ENCODE results near the gene WDR62.

Gene WDR62

GRCh38 chr19:36099166-36099785, 44.6 kb downstream of the WDR62 start:
- H3K9me3 ChIP-seq (ENCODE audit: severe bottlenecking), result no peaks in the 10 kb centered on the region
- no peak overlapping the region for H3K4me3 ChIP-seq (ENCODE audit: low read depth, low read length)
- H3K27ac ChIP-seq, result no peak overlapping the region
- DNase-seq, result no peak
- TF ChIP-seq, protein P1, sequence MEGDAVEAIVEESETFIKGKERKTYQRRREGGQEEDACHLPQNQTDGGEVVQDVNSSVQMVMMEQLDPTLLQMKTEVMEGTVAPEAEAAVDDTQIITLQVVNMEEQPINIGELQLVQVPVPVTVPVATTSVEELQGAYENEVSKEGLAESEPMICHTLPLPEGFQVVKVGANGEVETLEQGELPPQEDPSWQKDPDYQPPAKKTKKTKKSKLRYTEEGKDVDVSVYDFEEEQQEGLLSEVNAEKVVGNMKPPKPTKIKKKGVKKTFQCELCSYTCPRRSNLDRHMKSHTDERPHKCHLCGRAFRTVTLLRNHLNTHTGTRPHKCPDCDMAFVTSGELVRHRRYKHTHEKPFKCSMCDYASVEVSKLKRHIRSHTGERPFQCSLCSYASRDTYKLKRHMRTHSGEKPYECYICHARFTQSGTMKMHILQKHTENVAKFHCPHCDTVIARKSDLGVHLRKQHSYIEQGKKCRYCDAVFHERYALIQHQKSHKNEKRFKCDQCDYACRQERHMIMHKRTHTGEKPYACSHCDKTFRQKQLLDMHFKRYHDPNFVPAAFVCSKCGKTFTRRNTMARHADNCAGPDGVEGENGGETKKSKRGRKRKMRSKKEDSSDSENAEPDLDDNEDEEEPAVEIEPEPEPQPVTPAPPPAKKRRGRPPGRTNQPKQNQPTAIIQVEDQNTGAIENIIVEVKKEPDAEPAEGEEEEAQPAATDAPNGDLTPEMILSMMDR (IDR thresholded peaks at IDR 0.05; ENCODE audit: low read depth, low read length), result no peak
- H3K27me3 ChIP-seq (ENCODE audit: insufficient read depth, low read depth, severe bottlenecking), result no peaks in the 10 kb centered on the region
- H3K36me3 ChIP-seq, result peaks cover 69% of the 10 kb centered on the region

GRCh38 chr19:36100476-36100875, 45.8 kb downstream of the WDR62 start:
- no peaks in the 10 kb centered on the region for H3K9me3 ChIP-seq (ENCODE audit: severe bottlenecking)
- TF ChIP-seq, protein P1 (IDR thresholded peaks at IDR 0.05; ENCODE audit: low read depth, low read length), result no peak
- H3K27ac ChIP-seq, result no peak overlapping the region
- H3K27me3 ChIP-seq (ENCODE audit: insufficient read depth, low read depth, severe bottlenecking), result no peaks in the 10 kb centered on the region
- no peak overlapping the region for H3K4me3 ChIP-seq (ENCODE audit: low read depth, low read length)
- peaks cover 71% of the 10 kb centered on the region for H3K36me3 ChIP-seq
- DNase-seq, result no peak

GRCh38 chr19:36101550-36102327, 47.0 kb downstream of the WDR62 start:
- TF ChIP-seq, protein P1 (IDR thresholded peaks at IDR 0.05; ENCODE audit: low read depth, low read length), result no peak
- no peak overlapping the region for H3K27ac ChIP-seq
- no peaks in the 10 kb centered on the region for H3K27me3 ChIP-seq (ENCODE audit: insufficient read depth, low read depth, severe bottlenecking)
- peaks cover 72% of the 10 kb centered on the region for H3K36me3 ChIP-seq
- DNase-seq, result no peak
- H3K4me3 ChIP-seq (ENCODE audit: low read depth, low read length), result no peak overlapping the region
- no peaks in the 10 kb centered on the region for H3K9me3 ChIP-seq (ENCODE audit: severe bottlenecking)

DNA sequence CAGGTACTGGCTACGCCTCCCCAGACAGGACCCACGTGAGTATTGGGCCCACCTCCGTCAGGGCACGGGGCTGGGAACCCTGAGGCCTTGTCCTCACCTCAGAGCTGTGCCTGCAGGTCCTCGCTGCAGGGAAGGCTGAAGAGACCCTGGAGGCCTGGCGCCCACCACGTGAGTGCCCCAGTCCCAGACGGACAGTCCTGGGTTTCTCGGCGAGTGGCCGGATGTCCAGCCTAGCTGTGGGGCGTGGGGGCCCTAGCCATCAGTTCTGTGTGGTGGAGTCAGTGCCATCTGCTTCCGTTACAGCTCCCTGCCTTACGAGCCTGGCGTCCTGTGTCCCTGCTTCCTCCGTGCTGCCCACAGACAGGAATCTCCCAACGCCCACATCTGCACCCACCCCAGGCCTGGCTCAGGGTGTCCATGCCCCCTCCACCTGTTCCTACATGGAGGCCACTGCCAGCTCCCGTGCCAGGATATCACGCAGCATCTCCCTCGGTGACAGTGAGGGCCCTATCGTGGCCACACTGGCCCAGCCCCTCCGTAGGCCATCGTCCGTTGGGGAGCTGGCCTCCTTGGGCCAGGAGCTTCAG, 48.4 kb downstream of the WDR62 start:
- Histone ChIP-seq H3K27ac (no peak overlapping the region), H3K4me3 (ENCODE audit: low read depth, low read length) (no peak overlapping the region), H3K9me3 (ENCODE audit: severe bottlenecking) (no peaks in the 10 kb centered on the region), H3K27me3 (ENCODE audit: insufficient read depth, low read depth, severe bottlenecking) (no peaks in the 10 kb centered on the region), H3K36me3 (peaks cover 68% of the 10 kb centered on the region)
- TF ChIP-seq, protein P1 (IDR thresholded peaks at IDR 0.05; ENCODE audit: low read depth, low read length), result no peak
- no peak for DNase-seq

- H3K4me3 ChIP-seq (ENCODE audit: low read depth, low read length), result no peak overlapping the region
- DNase-seq, result no peak
- no peaks in the 10 kb centered on the region for H3K27me3 ChIP-seq (ENCODE audit: insufficient read depth, low read depth, severe bottlenecking)
- H3K36me3 ChIP-seq, result peaks cover 68% of the 10 kb centered on the region
- TF ChIP-seq, protein P1 (IDR thresholded peaks at IDR 0.05; ENCODE audit: low read depth, low read length), result no peak
- no peak overlapping the region for H3K27ac ChIP-seq
- no peaks in the 10 kb centered on the region for H3K9me3 ChIP-seq (ENCODE audit: severe bottlenecking)
Observed at GRCh38 chr19:36103842-36104552, 49.3 kb downstream of the WDR62 start.
